A549 treated with dexamethasone at 1 μM for 4 hours (cell line): Measurements from ENCODE around the gene OLFML3. TPM values are rescaled to one million over a fixed set of nuclear protein-coding genes. Genes with fewer than 3 reads are reported as not detected.

Experiments
- total RNA-seq: library from RNA; stranded (reverse); fragments of 200-300 nt; extraction: Qiagen RNA extraction; gene quantifications from 5 replicates; pipeline ENCODE4 v1.2.3, GENCODE V29; 2022

OLFML3 gene
- total RNA-seq = 3.4 to 4.1 TPM (median 4.1 TPM) in 5 replicates

GRCh38 chr1:113978863-113979702 is at the start of gene OLFML3:
Gene OLFML3, plus strand, starts transcription at chr1:113979474. Its CDS starts 43 bp downstream, at chr1:113979517.

Other genes starting within 250 kb of the OLFML3 start
- gene PHTF1, start 220.0 kb upstream of the OLFML3 start, total RNA-seq = 10.5 to 14.2 TPM (median 13.6 TPM) in 5 replicates
- gene RSBN1, start 167.0 kb upstream of the OLFML3 start, total RNA-seq = 3.0 to 4.6 TPM (median 4.3 TPM) in 5 replicates
- 0.19 TPM in 1 of 5 replicates, not detected in the others for gene PTPN22, start 107.8 kb upstream of the OLFML3 start, total RNA-seq
- 0.03 to 0.99 TPM (median 0.35 TPM) in 5 replicates for gene BCL2L15, start 91.9 kb upstream of the OLFML3 start, total RNA-seq
- gene AP4B1, start 74.7 kb upstream of the OLFML3 start, total RNA-seq = 7.4 to 8.6 TPM (median 8.0 TPM) in 5 replicates
- 8.9 to 11.2 TPM (median 10.2 TPM) in 5 replicates for gene DCLRE1B, start 74.1 kb upstream of the OLFML3 start, total RNA-seq
- 10.8 to 20.2 TPM (median 18.3 TPM) in 5 replicates for gene HIPK1, start 50.1 kb upstream of the OLFML3 start, total RNA-seq
- 0.25 to 0.56 TPM (median 0.44 TPM) in 5 replicates for gene SYT6, start 174.4 kb downstream of the OLFML3 start, total RNA-seq